Neural progenitor cell (in vitro differentiated cells): ENCODE measurements around the gene SHANK3. TPM values are rescaled to one million over a fixed set of nuclear protein-coding genes. Genes with fewer than 3 reads are reported as not detected.

Experiments
- DNase-seq: peaks from one replicate; pipeline ENCODE4 v3.0.0-alpha.2; 2016; ENCODE audit warnings: low spot score
- H2AFZ ChIP-seq: fragments of 200-600 bp; sonication (generic); replicated peaks from 2 replicates; pipeline ENCODE4 v1.6.1; 2016; ENCODE audit warnings: antibody characterized with exemption
- H3F3A ChIP-seq: fragments of 200-600 bp; sonication (generic); 2 replicates; pipeline ENCODE4 v1.6.1; 2016; ENCODE audit warnings: antibody characterized with exemption, low read depth
- H3K27ac ChIP-seq: fragments of 200-600 bp; sonication (generic); 2 replicates; pipeline ENCODE4 v1.5.1; 2016; ENCODE audit warnings: mild to moderate bottlenecking
- H3K27me3 ChIP-seq: fragments of 200-600 bp; sonication (generic); 2 replicates; pipeline ENCODE4 v1.6.1; 2016; ENCODE audit warnings: mild to moderate bottlenecking, moderate library complexity
- H3K36me3 ChIP-seq: fragments of 200-600 bp; sonication (generic); 2 replicates; pipeline ENCODE4 v1.5.1; 2016
- H3K4me1 ChIP-seq: fragments of 200-600 bp; sonication (generic); 2 replicates; pipeline ENCODE4 v1.6.1; 2016; ENCODE audit warnings: mixed run types
- H3K4me2 ChIP-seq: fragments of 200-600 bp; sonication (generic); 2 replicates; pipeline ENCODE4 v1.6.1; 2016
- H3K4me3 ChIP-seq: fragments of 200-600 bp; sonication (generic); 2 replicates; pipeline ENCODE4 v1.5.1; 2016
- H3K79me2 ChIP-seq: fragments of 200-600 bp; sonication (generic); 2 replicates; pipeline ENCODE4 v1.6.1; 2016; ENCODE audit warnings: low read depth
- H3K9ac ChIP-seq: fragments of 200-600 bp; sonication (generic); 2 replicates; pipeline ENCODE4 v1.6.1; 2016
- H3K9me3 ChIP-seq: fragments of 200-600 bp; sonication (generic); 2 replicates; pipeline ENCODE4 v1.5.1; 2016; ENCODE audit warnings: low read depth
- H4K20me1 ChIP-seq: fragments of 200-600 bp; sonication (generic); 2 replicates; pipeline ENCODE4 v1.6.1; 2016; ENCODE audit warnings: low read depth
- H3K27ac Mint-ChIP-seq: 3 replicates; pipeline ENCODE4 v1.8.0; 2021; ENCODE audit warnings: mixed read lengths
- H3K27me3 Mint-ChIP-seq: 2 replicates; pipeline ENCODE4 v1.8.0; 2022; ENCODE audit warnings: low read depth, mild to moderate bottlenecking, inconsistent platforms, moderate library complexity, mixed read lengths; ENCODE audit not compliant: insufficient read depth
- H3K36me3 Mint-ChIP-seq: 3 replicates; pipeline ENCODE4 v1.8.0; 2021; ENCODE audit warnings: mixed read lengths
- H3K4me1 Mint-ChIP-seq: 3 replicates; pipeline ENCODE4 v1.8.0; 2021; ENCODE audit warnings: mixed read lengths
- H3K4me3 Mint-ChIP-seq: 3 replicates; pipeline ENCODE4 v1.8.0; 2021; ENCODE audit warnings: mild to moderate bottlenecking, moderate library complexity, mixed read lengths
- H3K9me3 Mint-ChIP-seq: 3 replicates; pipeline ENCODE4 v1.8.0; 2020; ENCODE audit warnings: mixed read lengths
- EZH2 ChIP-seq: fragments of 200-600 bp; sonication (generic); IDR thresholded peaks from 2 replicates; pipeline ENCODE4 v1.6.1; 2017; ENCODE audit warnings: antibody characterized with exemption, mild to moderate bottlenecking, moderate library complexity
- EZH2phosphoT487 ChIP-seq: fragments of 200-600 bp; sonication (generic); IDR thresholded peaks from 2 replicates; pipeline ENCODE4 v1.6.1; 2017; ENCODE audit warnings: antibody characterized with exemption
- total RNA-seq: library from RNA; depleted of rRNA; stranded (reverse); fragments of >200 nt; gene quantifications from 2 replicates; pipeline ENCODE4 v1.2.3, GENCODE V29; 2015; ENCODE audit warnings: low replicate concordance
- TF ChIP-seq, protein P1 (sequence below): fragments of 200-600 bp; sonication (generic); IDR thresholded peaks from 2 replicates; pipeline ENCODE4 v1.5.1; 2017; ENCODE audit warnings: antibody characterized with exemption, mild to moderate bottlenecking

Gene SHANK3
- total RNA-seq, 1 donor from 2014 or later, result 0.65 TPM

DNA sequence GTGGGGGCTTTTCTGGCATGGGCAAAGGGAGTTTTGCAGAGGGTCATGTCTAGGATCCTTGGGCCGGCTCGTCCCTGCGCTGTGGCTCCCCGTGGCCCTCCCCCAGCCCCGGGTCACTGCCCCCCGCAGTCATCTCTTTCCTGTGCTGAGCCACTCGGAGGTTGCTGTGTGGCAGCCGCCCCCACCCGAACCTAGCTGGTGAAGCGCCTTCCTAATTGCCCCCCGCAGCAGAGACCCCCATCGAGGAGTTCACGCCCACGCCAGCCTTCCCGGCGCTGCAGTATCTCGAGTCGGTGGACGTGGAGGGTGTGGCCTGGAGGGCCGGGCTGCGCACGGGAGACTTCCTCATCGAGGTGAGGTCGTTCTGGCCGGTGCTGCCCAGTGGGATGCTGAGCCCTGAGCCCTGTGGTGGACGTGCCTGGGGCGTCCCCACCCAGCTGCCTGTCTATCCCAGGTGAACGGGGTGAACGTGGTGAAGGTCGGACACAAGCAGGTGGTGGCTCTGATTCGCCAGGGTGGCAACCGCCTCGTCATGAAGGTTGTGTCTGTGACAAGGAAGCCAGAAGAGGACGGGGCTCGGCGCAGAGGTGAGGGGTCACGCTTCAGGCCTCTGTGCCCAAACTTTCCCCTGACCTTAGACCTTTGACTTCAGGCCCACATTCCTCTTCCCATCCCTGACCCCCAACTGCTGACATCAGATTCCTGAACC lies 32.0 kb downstream of the SHANK3 start:
- Mint-ChIP-seq H3K27me3 (peaks cover 10% of the 10 kb centered on the region), H3K9me3 (no peaks in the 10 kb centered on the region), H3K27ac (peak overlapping the region; percentile 50), H3K4me3 (peak overlapping the region; percentile 73), H3K36me3 (peaks cover 25% of the 10 kb centered on the region), H3K4me1 (peaks cover 35% of the 10 kb centered on the region)
- Histone ChIP-seq H3K4me3 (no peak overlapping the region), H3K9ac (no peak overlapping the region), H3K4me1 (peaks cover 16% of the 10 kb centered on the region), H3F3A (peaks cover 10% of the 10 kb centered on the region), H3K27me3 (no peaks in the 10 kb centered on the region), H3K27ac (no peak overlapping the region), H3K79me2 (no peaks in the 10 kb centered on the region), H4K20me1 (peaks cover 10% of the 10 kb centered on the region), H3K9me3 (no peaks in the 10 kb centered on the region), H2AFZ (no peak overlapping the region), H3K4me2 (peak overlapping the region; percentile 78), H3K36me3 (no peaks in the 10 kb centered on the region)
- TF ChIP-seq EZH2 (no peak), EZH2phosphoT487 (no peak)
- TF ChIP-seq, protein P1, sequence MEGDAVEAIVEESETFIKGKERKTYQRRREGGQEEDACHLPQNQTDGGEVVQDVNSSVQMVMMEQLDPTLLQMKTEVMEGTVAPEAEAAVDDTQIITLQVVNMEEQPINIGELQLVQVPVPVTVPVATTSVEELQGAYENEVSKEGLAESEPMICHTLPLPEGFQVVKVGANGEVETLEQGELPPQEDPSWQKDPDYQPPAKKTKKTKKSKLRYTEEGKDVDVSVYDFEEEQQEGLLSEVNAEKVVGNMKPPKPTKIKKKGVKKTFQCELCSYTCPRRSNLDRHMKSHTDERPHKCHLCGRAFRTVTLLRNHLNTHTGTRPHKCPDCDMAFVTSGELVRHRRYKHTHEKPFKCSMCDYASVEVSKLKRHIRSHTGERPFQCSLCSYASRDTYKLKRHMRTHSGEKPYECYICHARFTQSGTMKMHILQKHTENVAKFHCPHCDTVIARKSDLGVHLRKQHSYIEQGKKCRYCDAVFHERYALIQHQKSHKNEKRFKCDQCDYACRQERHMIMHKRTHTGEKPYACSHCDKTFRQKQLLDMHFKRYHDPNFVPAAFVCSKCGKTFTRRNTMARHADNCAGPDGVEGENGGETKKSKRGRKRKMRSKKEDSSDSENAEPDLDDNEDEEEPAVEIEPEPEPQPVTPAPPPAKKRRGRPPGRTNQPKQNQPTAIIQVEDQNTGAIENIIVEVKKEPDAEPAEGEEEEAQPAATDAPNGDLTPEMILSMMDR, result no peak
- DNase-seq, result no peak

DNA sequence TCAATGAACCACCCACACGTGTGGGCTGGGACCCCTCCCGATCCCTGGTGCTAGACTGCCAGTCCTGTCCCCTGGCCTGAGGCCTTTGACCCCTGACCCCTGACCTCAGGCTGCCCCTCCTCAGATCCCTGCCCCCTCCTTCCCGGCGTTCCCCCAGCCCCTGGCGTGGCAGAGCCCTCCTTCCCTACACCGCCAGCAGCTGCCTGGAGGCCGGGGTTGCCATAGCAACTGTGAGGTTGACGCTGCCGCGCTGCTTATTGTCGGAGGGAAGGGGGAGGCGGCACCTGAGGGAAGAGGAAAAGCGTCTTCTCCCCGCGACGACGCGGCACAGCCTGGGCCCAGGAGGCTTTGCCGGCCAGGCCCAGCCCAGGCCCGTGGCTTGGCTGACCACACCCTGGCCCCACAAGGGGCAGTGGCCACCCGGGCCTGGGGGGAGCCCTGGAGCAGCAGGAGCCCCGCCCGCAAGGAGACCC lies 32.6 kb downstream of the SHANK3 start:
- peak overlapping the region; percentile 50 for H3K27ac Mint-ChIP-seq
- peaks cover 25% of the 10 kb centered on the region for H3K36me3 Mint-ChIP-seq
- Histone ChIP-seq H3K4me3 (peak overlapping the region; percentile 41), H3K9ac (no peak overlapping the region), H2AFZ (no peak overlapping the region), H3K36me3 (no peaks in the 10 kb centered on the region), H3K27ac (no peak overlapping the region), H3K9me3 (no peaks in the 10 kb centered on the region), H3K4me2 (peak overlapping the region; percentile 78), H3K27me3 (no peaks in the 10 kb centered on the region), H4K20me1 (peaks cover 5% of the 10 kb centered on the region), H3F3A (peaks cover 10% of the 10 kb centered on the region), H3K4me1 (peaks cover 16% of the 10 kb centered on the region), H3K79me2 (no peaks in the 10 kb centered on the region)
- no peak for TF ChIP-seq EZH2phosphoT487
- no peak for TF ChIP-seq EZH2
- TF ChIP-seq, protein P1, result no peak
- no peaks in the 10 kb centered on the region for H3K9me3 Mint-ChIP-seq
- peak overlapping the region; percentile 73 for H3K4me3 Mint-ChIP-seq
- peaks cover 10% of the 10 kb centered on the region for H3K27me3 Mint-ChIP-seq
- DNase-seq, result peak; percentile 98
- H3K4me1 Mint-ChIP-seq, result peaks cover 32% of the 10 kb centered on the region

DNA sequence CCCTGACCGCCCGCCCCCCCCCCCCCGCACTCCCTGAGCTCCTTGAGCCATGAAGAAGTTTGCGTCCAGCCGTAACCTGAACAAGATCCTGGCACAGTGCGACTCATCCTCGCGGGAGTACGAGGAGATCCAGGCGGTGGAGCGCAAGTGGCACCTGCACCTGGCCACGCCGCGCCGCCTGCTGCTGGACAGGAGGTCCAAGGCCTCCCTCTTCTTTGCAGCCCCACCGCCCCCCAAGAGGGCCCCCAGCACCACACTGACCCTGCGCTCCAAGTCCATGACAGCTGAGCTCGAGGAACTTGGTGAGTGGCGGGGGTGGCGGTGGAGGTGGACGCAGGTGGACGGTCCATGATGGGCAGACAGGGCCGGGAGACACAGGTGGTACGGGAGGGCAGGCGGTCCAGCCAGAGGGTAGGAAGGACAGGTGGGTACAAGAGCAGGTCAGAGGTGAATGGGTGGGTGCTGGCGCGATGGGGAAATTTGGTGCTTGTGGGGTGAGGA lies 33.3 kb downstream of the SHANK3 start:
- peak overlapping the region; percentile 41 for H3K4me3 ChIP-seq
- no peaks in the 10 kb centered on the region for H3K9me3 ChIP-seq
- Mint-ChIP-seq H3K4me3 (peak overlapping the region; percentile 63), H3K9me3 (no peaks in the 10 kb centered on the region), H3K4me1 (peaks cover 28% of the 10 kb centered on the region), H3K27ac (peak overlapping the region; percentile 68), H3K27me3 (peaks cover 10% of the 10 kb centered on the region), H3K36me3 (peaks cover 29% of the 10 kb centered on the region)
- H3K79me2 ChIP-seq, result no peaks in the 10 kb centered on the region
- H4K20me1 ChIP-seq, result peaks cover 5% of the 10 kb centered on the region
- TF ChIP-seq EZH2phosphoT487 (no peak), EZH2 (no peak)
- TF ChIP-seq, protein P1, result no peak
- no peaks in the 10 kb centered on the region for H3K36me3 ChIP-seq
- peaks cover 16% of the 10 kb centered on the region for H3K4me1 ChIP-seq
- DNase-seq, result no peak
- no peak overlapping the region for H3K27ac ChIP-seq
- no peak overlapping the region for H2AFZ ChIP-seq
- H3K4me2 ChIP-seq, result peak overlapping the region; percentile 78
- H3F3A ChIP-seq, result peaks cover 10% of the 10 kb centered on the region
- no peak overlapping the region for H3K9ac ChIP-seq
- no peaks in the 10 kb centered on the region for H3K27me3 ChIP-seq
